K562 (cell line): ENCODE results near the gene METTL2A. TPM values are rescaled to one million over a fixed set of nuclear protein-coding genes. Genes with fewer than 3 reads are reported as not detected.
"Not testable (repeated sequence)": the region's sequence is repeated elsewhere in the genome, so short reads cannot be mapped to it uniquely, and the experiment has no call there.

ENCODE experiments used
- ATAC-seq: fragments of 200-7000 bp; cut with Tn5 transposase; 3 replicates; pipeline ENCODE4 v1.9.1; 2020; ENCODE audit warnings: moderate library complexity
- BruUV-seq: library from RNA; stranded (reverse); fragments of 400-500 nt; replicated peaks from 2 replicates; lab custom pipeline; 2021; lab: Mats Ljungman, UMichigan
- CTCF ChIA-PET: fragments of 300-600 bp; formaldehyde crosslinking; extraction: SDS; loops from one replicate; lab custom pipeline; 2021; ENCODE audit warnings: low intra/inter-chr PET ratio; lab: Yijun Ruan, JAX
- POLR2A ChIA-PET: fragments of 300-600, 350-650 bp; sonication (Branson Sonifier 250); formaldehyde crosslinking; extraction: SDS; loops from one replicate; lab custom pipeline; 2021; ENCODE audit warnings: antibody characterized with exemption, inconsistent platforms; lab: Yijun Ruan, JAX
- DNase-seq, 4 experiments: peaks; one replicate each; pipeline versions ENCODE4 v3.0.0 to v3.0.0-alpha.2; 2011 to 2018; ENCODE audit warnings: low spot score in 3 of 4, mixed read lengths in 3 of 4; ENCODE audit errors: extremely low read depth in 1 of 4
- FAIRE-seq: peaks from 2 replicates; lab custom pipeline; 2011; peaks lifted over from hg19 to GRCh38; lab: Jason Lieb, UNC
- H2AFZ ChIP-seq: 2 replicates; pipeline ENCODE4 v1.6.0; 2011; ENCODE audit warnings: low read depth, low read length, control low read depth, inconsistent platforms
- H3K27ac ChIP-seq: fragments of 200-600 bp; 3 replicates; pipeline ENCODE4 v1.8.0; 2011; ENCODE audit warnings: low read depth, mild to moderate bottlenecking, control low read depth, inconsistent platforms, low read length, moderate library complexity, mixed read lengths; ENCODE audit errors: extremely low read depth
- H3K27me3 ChIP-seq, 2 experiments: fragments of 300-600 bp in 1 of 2; 2 replicates in 1 of 2; 3 replicates in 1 of 2; pipeline versions ENCODE4 v1.6.0 to v1.8.0; 2011; ENCODE audit warnings: inconsistent platforms in 2 of 2, low read length in 2 of 2, mild to moderate bottlenecking in 1 of 2, mixed read lengths in 1 of 2, moderate library complexity in 1 of 2; ENCODE audit not compliant: control insufficient read depth in 2 of 2, insufficient read depth in 2 of 2
- H3K36me3 ChIP-seq: fragments of 300-600 bp; 3 replicates; pipeline ENCODE4 v1.8.0; 2011; ENCODE audit warnings: mild to moderate bottlenecking, low read length, inconsistent platforms; ENCODE audit not compliant: control insufficient read depth, insufficient read depth
- H3K4me1 ChIP-seq, 2 experiments: fragments of 200-600 bp in 1 of 2; replicated peaks in 1 of 2; 2 replicates in 1 of 2; 3 replicates in 1 of 2; pipeline versions ENCODE4 v1.5.1 to v1.8.0; 2011; ENCODE audit warnings: inconsistent platforms in 2 of 2, low read length in 2 of 2, mild to moderate bottlenecking in 1 of 2, mixed read lengths in 1 of 2, moderate library complexity in 1 of 2; ENCODE audit not compliant: control insufficient read depth in 2 of 2, insufficient read depth in 2 of 2
- H3K4me2 ChIP-seq: 2 replicates; pipeline ENCODE4 v1.6.1; 2011; ENCODE audit warnings: low read length, control low read depth, inconsistent platforms, mixed read lengths; ENCODE audit not compliant: insufficient read depth
- H3K4me3 ChIP-seq: fragments of 200-600 bp; sonication (generic), shearing (Covaris generic); 2 replicates; pipeline ENCODE4 v1.5.1; 2016; ENCODE audit warnings: control low read depth, inconsistent platforms
- H3K79me2 ChIP-seq: fragments of 200-600 bp; 3 replicates; pipeline ENCODE4 v1.8.0; 2011; ENCODE audit warnings: low read length, inconsistent platforms; ENCODE audit not compliant: control insufficient read depth, insufficient read depth
- H3K9ac ChIP-seq, 2 experiments: 2 replicates each; pipeline versions ENCODE4 v1.6.0 to v1.6.1; 2011; ENCODE audit warnings: low read depth in 2 of 2, low read length in 2 of 2, control low read depth in 1 of 2, inconsistent platforms in 1 of 2, mild to moderate bottlenecking in 1 of 2, mixed read lengths in 1 of 2; ENCODE audit not compliant: insufficient read depth in 1 of 2
- H3K9me1 ChIP-seq: one replicate; pipeline ENCODE4 v1.6.0; 2011; ENCODE audit warnings: inconsistent platforms, mild to moderate bottlenecking, low read length, moderate library complexity; ENCODE audit not compliant: control insufficient read depth, insufficient read depth
- H3K9me3 ChIP-seq: replicated peaks from 2 replicates; pipeline ENCODE4 v1.5.1; 2011; ENCODE audit warnings: low read depth, low read length, inconsistent platforms; ENCODE audit not compliant: control insufficient read depth, insufficient read depth
- H4K20me1 ChIP-seq: replicated peaks from 2 replicates; pipeline ENCODE4 v1.6.1; 2011; ENCODE audit warnings: low read length, inconsistent platforms, mixed read lengths; ENCODE audit not compliant: control insufficient read depth, insufficient read depth
- WGBS: fragments of 100-300 bp; shearing (Covaris generic); methylation state at CpG from one replicate; pipeline ENCODE4 v1.1.6; 2016; ENCODE audit warnings: low coverage, mixed read lengths; ENCODE audit not compliant: insufficient coverage; ENCODE audit errors: missing lambda C conversion rate; 5-methylcytosine and 5-hydroxymethylcytosine counted together
- in situ Hi-C: fragments of 300-500 bp; cut with MboI; formaldehyde crosslinking; loops from 4 replicates; pipeline ENCODE4 v1.15.0; 2018; ENCODE audit warnings: inconsistent platforms, mixed read lengths
- intact Hi-C: fragments of 100-400 bp; cut with micrococcal nuclease; formaldehyde crosslinking; loops from 2 replicates; pipeline ENCODE4 v1.14.2; 2022
- polyA plus RNA-seq, 8 experiments: library from polyadenylated mRNA; depleted of rRNA in 4 of 8; stranded (reverse) in 5 of 8; unstranded in 3 of 8; fragments of >200 nt; fragmentation: Nextera tagmentation in 2 of 8; fragmentation: Illumina TruSeq in 1 of 8; extraction: Ambion mirVana in 2 of 8; extraction: Trizol in 1 of 8; gene quantifications; 2 replicates each; pipeline versions ENCODE4 v1.2.1 to v1.2.3, GENCODE V29; 2011 to 2014; ENCODE audit warnings: inconsistent platforms in 1 of 8, missing spikeins in 1 of 8
- total RNA-seq, 7 experiments: library from RNA; depleted of rRNA in 6 of 7; stranded (reverse); fragments of >200 nt in 6 of 7; fragmentation: Illumina TruSeq in 2 of 7; extraction: Trizol in 2 of 7; gene quantifications; 2 replicates each; pipeline versions ENCODE4 v1.2.1 to v1.2.3, GENCODE V29; 2011 to 2021; ENCODE audit warnings: low replicate concordance in 1 of 7
- TF ChIP-seq, protein P1 (sequence below), 2 experiments: fragments of 450-650 bp; IDR thresholded peaks; 2 replicates each; pipeline ENCODE4 v1.6.1; 2018; ENCODE audit warnings: mild to moderate bottlenecking in 2 of 2, low read depth in 1 of 2; ENCODE audit not compliant: partially characterized antibody in 2 of 2

The METTL2A gene
- total and polyA plus RNA-seq, 9 of the 15 experiments (the other 6 are each of a cell fraction or from before 2014, with no cell fraction given), result 21.0 to 52.5 (median 33.2) TPM

DNA sequence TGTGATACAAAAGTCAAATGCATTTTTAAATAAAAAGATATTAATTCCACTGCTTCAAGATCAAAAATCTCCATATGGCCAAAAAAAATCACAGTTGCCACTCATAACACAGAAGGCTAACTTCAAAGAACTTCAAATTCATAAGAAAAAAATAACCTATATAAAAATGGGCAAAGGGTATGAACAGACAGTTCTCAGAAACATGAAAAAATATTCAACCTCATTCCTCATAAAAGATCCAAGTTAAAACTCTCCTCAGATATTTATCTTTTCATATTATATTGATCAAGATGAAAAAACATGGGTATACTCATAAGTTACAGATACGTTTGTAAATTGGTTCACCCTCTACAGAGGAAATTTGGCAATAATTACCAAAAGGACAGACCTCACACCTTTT is 10.6 kb upstream of the METTL2A start:
- H3K27ac ChIP-seq, H3K9me3 ChIP-seq, H3K36me3 ChIP-seq, H3K4me3 ChIP-seq, DNase-seq, CTCF ChIA-PET, H3K27me3 ChIP-seq, in situ Hi-C loops, H3K9ac ChIP-seq, H3K4me2 ChIP-seq, BruUV-seq, H3K9me1 ChIP-seq, intact Hi-C loops, H4K20me1 ChIP-seq, H3K4me1 ChIP-seq, ATAC-seq, FAIRE-seq, H2AFZ ChIP-seq, H3K79me2 ChIP-seq, POLR2A ChIA-PET: not testable (repeated sequence)
- 6% methylated on average over 1 of the region's 1 CpG for WGBS
- TF ChIP-seq, protein P1, sequence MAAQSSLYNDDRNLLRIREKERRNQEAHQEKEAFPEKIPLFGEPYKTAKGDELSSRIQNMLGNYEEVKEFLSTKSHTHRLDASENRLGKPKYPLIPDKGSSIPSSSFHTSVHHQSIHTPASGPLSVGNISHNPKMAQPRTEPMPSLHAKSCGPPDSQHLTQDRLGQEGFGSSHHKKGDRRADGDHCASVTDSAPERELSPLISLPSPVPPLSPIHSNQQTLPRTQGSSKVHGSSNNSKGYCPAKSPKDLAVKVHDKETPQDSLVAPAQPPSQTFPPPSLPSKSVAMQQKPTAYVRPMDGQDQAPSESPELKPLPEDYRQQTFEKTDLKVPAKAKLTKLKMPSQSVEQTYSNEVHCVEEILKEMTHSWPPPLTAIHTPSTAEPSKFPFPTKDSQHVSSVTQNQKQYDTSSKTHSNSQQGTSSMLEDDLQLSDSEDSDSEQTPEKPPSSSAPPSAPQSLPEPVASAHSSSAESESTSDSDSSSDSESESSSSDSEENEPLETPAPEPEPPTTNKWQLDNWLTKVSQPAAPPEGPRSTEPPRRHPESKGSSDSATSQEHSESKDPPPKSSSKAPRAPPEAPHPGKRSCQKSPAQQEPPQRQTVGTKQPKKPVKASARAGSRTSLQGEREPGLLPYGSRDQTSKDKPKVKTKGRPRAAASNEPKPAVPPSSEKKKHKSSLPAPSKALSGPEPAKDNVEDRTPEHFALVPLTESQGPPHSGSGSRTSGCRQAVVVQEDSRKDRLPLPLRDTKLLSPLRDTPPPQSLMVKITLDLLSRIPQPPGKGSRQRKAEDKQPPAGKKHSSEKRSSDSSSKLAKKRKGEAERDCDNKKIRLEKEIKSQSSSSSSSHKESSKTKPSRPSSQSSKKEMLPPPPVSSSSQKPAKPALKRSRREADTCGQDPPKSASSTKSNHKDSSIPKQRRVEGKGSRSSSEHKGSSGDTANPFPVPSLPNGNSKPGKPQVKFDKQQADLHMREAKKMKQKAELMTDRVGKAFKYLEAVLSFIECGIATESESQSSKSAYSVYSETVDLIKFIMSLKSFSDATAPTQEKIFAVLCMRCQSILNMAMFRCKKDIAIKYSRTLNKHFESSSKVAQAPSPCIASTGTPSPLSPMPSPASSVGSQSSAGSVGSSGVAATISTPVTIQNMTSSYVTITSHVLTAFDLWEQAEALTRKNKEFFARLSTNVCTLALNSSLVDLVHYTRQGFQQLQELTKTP (IDR thresholded peaks at IDR 0.05; ENCODE audit: low read depth in 1 of 2, partially characterized antibody in 2 of 2), result peak in 1 of 2 experiments; percentile 95
